UCSD-AML1 (cell line): ENCODE results near the gene YIPF5.

Experiments used
- DNase-seq: peaks from one replicate; lab custom pipeline; 2025; ENCODE audit not compliant: unreplicated experiment; lab: John Stamatoyannopoulos, UW

Gene YIPF5

DNA sequence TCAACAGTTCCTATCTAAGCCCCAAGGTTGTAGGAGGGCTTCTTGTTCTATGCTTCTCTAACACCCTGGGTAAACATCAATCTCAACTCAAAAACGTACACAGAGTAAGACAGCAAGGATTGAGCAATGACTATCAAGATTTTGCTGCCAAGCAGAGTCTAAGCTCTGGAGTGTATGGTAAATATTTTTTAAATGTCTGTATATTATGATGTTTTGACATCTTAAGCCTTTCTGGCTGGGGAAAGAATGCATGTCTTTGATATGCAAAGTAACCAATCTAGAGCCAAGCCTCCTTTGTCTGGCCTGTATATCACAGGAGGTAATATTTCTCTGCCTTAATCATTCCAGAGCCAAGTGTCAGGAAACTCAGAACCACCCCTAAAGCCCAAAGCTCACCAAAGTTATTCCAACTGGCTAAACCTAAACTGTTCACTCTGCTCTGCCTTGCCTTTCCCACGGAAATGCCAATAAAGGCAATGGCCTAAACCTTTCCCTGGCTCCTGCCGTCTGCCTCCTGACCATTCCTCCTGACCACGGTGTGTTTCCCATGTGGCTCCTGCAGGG, 45.2 kb downstream of the YIPF5 start:
- no peak for DNase-seq

DNA sequence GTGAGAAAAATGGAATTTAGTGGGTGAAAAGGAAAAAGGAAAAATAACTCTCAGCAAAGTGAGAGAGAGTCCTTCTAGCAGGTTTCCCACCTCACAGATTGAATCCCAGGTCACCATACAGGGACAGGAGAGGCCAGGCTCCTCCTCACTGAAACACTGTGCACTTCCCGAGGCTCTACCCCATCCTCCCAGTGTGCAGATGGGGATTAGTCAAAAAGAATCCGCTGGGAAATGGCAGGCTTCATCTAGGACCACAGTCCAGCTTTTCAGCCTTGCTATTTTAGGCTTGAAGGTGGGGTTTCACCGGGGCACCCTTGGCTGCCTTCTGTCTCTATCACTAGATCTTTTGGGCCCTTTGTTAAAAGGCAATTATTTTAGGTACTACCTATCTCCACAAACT, 47.8 kb downstream of the YIPF5 start:
- DNase-seq = no peak

GRCh38 chr5:144122081-144122480, 48.4 kb downstream of the YIPF5 start:
- DNase-seq = no peak

GRCh38 chr5:144121577-144121976, 48.9 kb downstream of the YIPF5 start:
- no peak for DNase-seq

DNA sequence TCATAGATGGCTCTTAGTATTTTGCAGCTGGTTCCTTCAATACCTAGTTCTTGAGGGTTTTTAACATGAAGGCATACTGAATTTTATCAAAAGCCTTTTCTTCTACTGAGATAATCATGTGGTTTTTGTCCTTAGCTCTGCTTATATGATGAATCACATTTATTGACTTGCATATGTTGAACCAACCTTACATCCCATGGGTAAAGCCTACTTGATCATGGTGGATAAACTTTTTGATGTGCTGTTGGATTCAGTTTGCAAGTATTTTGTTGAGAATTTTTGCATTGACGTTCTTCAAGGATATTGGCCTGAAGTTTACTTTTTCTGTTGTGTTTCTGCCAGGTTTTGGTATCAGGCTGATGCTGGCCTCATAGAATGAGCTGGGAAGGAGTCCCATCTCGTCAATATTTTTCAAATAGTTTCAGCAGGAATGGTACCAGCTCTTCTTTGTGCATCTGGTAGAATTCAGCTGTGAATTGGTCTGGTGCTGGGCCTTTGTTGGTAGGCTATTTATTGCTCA, 49.7 kb downstream of the YIPF5 start:
- DNase-seq = no peak

DNA sequence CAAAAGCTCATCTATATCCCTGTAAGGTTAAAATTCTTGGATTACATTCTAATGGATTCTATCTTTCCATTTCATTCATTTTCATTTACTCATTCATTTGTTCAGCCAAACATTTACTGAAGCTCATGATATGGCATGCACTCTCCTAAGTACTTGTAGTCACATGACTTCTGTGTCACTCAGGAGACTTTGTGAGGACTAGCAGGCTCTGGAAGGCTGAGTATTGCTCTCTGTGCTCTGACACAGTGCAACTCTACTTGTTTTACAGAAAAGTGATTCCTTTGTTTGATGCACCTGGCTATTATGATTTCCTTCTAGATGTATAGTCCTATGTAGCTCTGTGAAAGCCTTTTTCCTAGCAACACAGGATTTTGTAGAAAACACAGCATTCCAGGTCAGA, 53.0 kb downstream of the YIPF5 start:
- no peak for DNase-seq

DNA sequence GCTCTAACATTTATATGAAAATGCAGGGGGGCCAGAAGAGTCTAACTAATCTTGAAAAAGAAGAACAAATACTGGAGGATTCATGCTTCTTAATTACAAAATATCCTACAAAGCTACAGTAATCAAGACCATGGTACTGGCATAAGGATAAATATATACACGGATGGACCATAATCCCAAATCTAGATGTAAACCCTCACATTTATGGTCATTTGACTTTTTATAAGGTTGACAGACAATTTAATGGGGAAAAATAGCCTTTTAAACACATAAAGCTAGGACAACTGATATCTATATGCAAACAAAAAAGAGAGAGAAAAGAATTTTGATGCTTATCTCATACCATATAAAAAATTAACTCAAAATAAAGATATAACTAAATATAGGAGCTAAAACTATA, 55.9 kb downstream of the YIPF5 start:
- DNase-seq = no peak
